HG03045 (cell line): ENCODE measurements around the gene PRKAR1B.

Source experiments
- ATAC-seq: cut with Tn5 transposase; IDR thresholded peaks from one replicate; pipeline ENCODE4 v1.9.1; 2021; ENCODE audit warnings: mild to moderate bottlenecking, moderate library complexity; ENCODE audit not compliant: unreplicated experiment

Gene PRKAR1B

GRCh38 chr7:514651-515598 is 212.2 kb downstream of the PRKAR1B start:
- ATAC-seq, result no peak

- no peak for ATAC-seq
These were observed 212.8 kb downstream of the PRKAR1B start for GRCh38 chr7:514242-514641.

- no peak for ATAC-seq
These were observed 213.4 kb downstream of the PRKAR1B start for GRCh38 chr7:513521-514166.

GRCh38 chr7:512541-513311 is 214.4 kb downstream of the PRKAR1B start:
- no peak for ATAC-seq

GRCh38 chr7:512146-512510 is 215.0 kb downstream of the PRKAR1B start:
- ATAC-seq, result no peak

GRCh38 chr7:511476-512145 is 215.5 kb downstream of the PRKAR1B start:
- ATAC-seq, result no peak

- no peak for ATAC-seq
These were observed 216.2 kb downstream of the PRKAR1B start for GRCh38 chr7:510782-511281.

- no peak for ATAC-seq
These were observed 217.0 kb downstream of the PRKAR1B start for GRCh38 chr7:510131-510481.

GRCh38 chr7:509426-510130 is 217.5 kb downstream of the PRKAR1B start:
- ATAC-seq, result no peak

GRCh38 chr7:508461-509170 is 218.5 kb downstream of the PRKAR1B start:
- no peak for ATAC-seq

- ATAC-seq, result no peak
These were observed 219.3 kb downstream of the PRKAR1B start for GRCh38 chr7:507623-508300.

- ATAC-seq, result no peak
These were observed 220.0 kb downstream of the PRKAR1B start for GRCh38 chr7:506921-507622.

GRCh38 chr7:506391-506831 is 220.7 kb downstream of the PRKAR1B start:
- no peak for ATAC-seq

- no peak for ATAC-seq
These were observed 221.9 kb downstream of the PRKAR1B start for GRCh38 chr7:505171-505570.

- no peak for ATAC-seq
These were observed 222.6 kb downstream of the PRKAR1B start for GRCh38 chr7:504221-505111.

GRCh38 chr7:503575-504111 is 223.4 kb downstream of the PRKAR1B start:
- ATAC-seq, result no peak

- no peak for ATAC-seq
These were observed 224.8 kb downstream of the PRKAR1B start for GRCh38 chr7:502296-502695.
